Measurements from ENCODE around the gene CNRIP1.

CNRIP1 gene

GRCh38 chr2:68274022-68274421 is 45.7 kb downstream of the CNRIP1 start:
- TF ChIP-seq CTCF (IDR thresholded peaks at IDR 0.05; ENCODE audit: low read length, missing control alignments): no peak
- no peak overlapping the region for H3K4me3 ChIP-seq (replicated peaks; ENCODE audit: low read depth, low read length)
- DNase-seq (ENCODE audit: low read depth): no peak

DNA sequence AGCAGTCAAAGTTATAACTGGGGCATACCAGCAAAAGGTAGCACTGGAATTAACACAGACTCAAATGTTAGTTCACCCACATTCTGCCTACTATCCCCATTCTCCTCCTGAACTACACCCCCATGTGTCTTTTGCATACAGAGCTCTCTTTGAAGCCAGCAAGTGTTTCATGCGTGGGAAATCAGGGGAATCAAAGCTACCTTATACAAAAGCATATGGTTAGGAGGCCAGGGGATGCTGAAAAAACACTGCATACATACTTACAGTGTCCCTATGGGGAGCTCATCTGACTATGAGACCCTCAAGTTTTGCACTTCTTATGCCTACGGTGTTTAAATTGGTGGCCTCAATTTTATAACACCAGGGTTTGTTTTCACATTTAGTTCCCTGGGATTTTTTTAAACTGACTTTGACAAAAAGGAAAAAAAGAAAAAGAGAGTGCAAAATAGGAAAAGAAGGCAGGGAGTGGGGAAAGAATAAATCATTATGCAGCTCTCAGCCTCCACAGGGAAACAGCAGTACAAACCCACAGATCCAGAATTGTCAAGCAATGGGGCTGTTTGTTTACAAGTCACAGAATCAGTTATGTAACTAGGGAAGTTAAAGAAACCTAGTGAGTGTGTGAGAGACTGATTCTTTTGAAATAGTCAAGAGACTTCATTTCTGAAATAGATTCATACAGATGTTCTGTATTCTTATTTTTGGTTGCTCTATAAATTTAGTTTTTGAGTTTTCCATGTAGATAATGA is 47.3 kb downstream of the CNRIP1 start:
- TF ChIP-seq CTCF (IDR thresholded peaks at IDR 0.05; ENCODE audit: low read length, missing control alignments): no peak
- no peak for DNase-seq (ENCODE audit: low read depth)
- no peak overlapping the region for H3K4me3 ChIP-seq (replicated peaks; ENCODE audit: low read depth, low read length)

DNA sequence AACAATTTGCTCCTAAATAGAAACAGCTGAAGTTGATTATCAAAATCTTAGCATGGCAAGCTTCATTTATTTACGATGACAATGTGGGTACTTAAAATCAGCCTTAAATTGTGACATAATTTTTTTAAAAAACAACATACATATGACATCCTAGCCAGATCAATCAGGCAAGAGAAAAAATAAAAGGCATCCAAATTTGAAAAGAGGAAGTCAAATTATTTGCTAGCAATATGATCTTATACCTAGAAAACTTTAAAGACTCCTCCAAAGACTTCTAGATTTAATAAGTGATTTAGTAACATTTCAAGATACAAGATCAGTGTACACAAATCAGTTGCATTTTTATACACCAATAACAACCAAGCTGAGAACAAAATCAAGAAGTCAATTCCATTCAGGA is 53.1 kb downstream of the CNRIP1 start:
- no peak overlapping the region for H3K4me3 ChIP-seq (replicated peaks; ENCODE audit: low read depth, low read length)
- no peak for TF ChIP-seq CTCF (IDR thresholded peaks at IDR 0.05; ENCODE audit: low read length, missing control alignments)
- no peak for DNase-seq (ENCODE audit: low read depth)

GRCh38 chr2:68263632-68264031 is 56.1 kb downstream of the CNRIP1 start:
- no peak for DNase-seq (ENCODE audit: low read depth)
- H3K4me3 ChIP-seq (replicated peaks; ENCODE audit: low read depth, low read length): no peak overlapping the region
- TF ChIP-seq CTCF (IDR thresholded peaks at IDR 0.05; ENCODE audit: low read length, missing control alignments): no peak

- no peak for TF ChIP-seq CTCF (IDR thresholded peaks at IDR 0.05; ENCODE audit: low read length, missing control alignments)
- H3K4me3 ChIP-seq (replicated peaks; ENCODE audit: low read depth, low read length): no peak overlapping the region
- no peak for DNase-seq (ENCODE audit: low read depth)
Measured at GRCh38 chr2:68258851-68259250, 60.9 kb downstream of the CNRIP1 start.

DNA sequence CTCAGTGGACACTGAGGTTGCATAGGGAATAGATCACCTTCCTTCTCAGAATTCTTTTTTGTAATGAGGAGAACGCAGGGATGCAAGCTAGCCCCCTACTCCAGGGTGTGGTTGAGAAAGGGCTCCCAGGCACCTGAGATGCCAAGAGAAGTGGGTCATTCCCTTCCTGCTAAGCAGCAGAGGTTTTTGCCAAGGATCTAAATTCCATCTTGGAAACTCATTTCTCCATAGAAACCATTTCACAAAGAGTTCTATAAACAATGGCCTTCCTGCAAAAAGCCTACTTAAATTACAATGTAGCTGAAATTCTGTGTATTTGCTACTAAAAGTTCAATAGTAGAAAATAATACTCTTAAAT is 63.7 kb downstream of the CNRIP1 start:
- peak; percentile 67 for DNase-seq (ENCODE audit: low read depth)
- no peak for TF ChIP-seq CTCF (IDR thresholded peaks at IDR 0.05; ENCODE audit: low read length, missing control alignments)
- H3K4me3 ChIP-seq (replicated peaks; ENCODE audit: low read depth, low read length): no peak overlapping the region

All from fibroblast of pulmonary artery (primary cell).